Measurements from ENCODE around the gene GPX3.

Gene GPX3

GRCh38 chr5:151005950-151006576 lies 14.3 kb upstream of the GPX3 start:
- no peaks in the 10 kb centered on the region for H3K4me1 Mint-ChIP-seq (ENCODE audit: low read depth)
- H3K9me3 Mint-ChIP-seq: no peaks in the 10 kb centered on the region
- no peak for DNase-seq
- no peaks in the 10 kb centered on the region for H3K27me3 Mint-ChIP-seq
- no peak overlapping the region for H3K4me3 Mint-ChIP-seq
- no peaks in the 10 kb centered on the region for H3K36me3 Mint-ChIP-seq (ENCODE audit: low read depth)
- H3K27ac Mint-ChIP-seq: no peak overlapping the region

DNA sequence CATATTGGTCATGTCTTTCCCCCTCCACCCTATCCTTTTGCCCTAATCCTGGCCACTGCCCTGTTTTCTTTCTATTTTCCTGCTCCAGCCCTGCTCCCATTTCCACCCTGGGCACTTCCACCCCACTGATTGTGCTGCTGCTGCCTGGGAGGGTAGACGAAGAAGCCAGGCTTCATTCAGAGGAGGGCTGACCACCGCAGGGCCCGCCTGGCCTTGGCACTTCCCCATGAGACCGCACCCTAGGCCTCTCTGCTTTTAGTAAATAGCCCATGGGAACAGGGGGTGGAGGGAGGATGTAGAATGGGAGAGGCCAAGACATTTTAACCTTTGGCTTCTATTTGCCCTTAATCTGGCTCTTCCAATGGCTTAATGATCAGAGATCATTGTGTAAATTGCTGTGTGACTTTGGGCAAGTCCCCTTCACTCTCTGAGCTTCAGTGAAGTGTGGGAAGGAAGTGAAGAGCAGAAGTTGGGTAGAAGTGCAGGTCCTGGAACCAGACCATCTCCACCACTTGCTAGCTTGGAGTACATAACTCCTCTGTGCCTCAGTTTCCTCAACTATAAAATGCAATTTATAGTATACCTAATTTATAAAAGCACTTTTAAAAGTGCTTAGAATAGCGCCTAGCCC lies 13.6 kb upstream of the GPX3 start:
- Mint-ChIP-seq H3K4me3 (no peak overlapping the region), H3K36me3 (ENCODE audit: low read depth) (no peaks in the 10 kb centered on the region), H3K27ac (no peak overlapping the region), H3K9me3 (no peaks in the 10 kb centered on the region), H3K27me3 (peaks cover 4% of the 10 kb centered on the region), H3K4me1 (ENCODE audit: low read depth) (no peaks in the 10 kb centered on the region)
- DNase-seq: no peak

GRCh38 chr5:151007430-151008209 lies 12.8 kb upstream of the GPX3 start:
- H3K27ac Mint-ChIP-seq: no peak overlapping the region
- H3K27me3 Mint-ChIP-seq: peaks cover 8% of the 10 kb centered on the region
- H3K4me1 Mint-ChIP-seq (ENCODE audit: low read depth): no peaks in the 10 kb centered on the region
- no peak for DNase-seq
- no peaks in the 10 kb centered on the region for H3K36me3 Mint-ChIP-seq (ENCODE audit: low read depth)
- no peak overlapping the region for H3K4me3 Mint-ChIP-seq
- no peaks in the 10 kb centered on the region for H3K9me3 Mint-ChIP-seq

DNA sequence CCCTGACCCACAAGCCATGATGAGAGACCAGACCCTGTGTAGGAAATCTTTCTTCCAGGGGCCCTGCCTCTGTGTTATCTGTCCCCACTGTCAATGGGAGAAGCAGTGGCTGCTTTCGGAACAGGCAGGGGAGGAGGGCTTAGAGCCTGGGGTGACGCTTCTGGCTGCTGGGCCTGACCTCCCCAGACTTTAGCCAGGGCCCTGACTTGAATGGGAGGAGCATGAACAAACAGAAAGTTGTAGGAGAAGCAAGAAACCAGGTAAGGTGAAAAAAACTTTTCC lies 12.2 kb upstream of the GPX3 start:
- no peaks in the 10 kb centered on the region for H3K36me3 Mint-ChIP-seq (ENCODE audit: low read depth)

GRCh38 chr5:151008906-151009305 lies 11.5 kb upstream of the GPX3 start:
- Mint-ChIP-seq H3K27me3 (peaks cover 10% of the 10 kb centered on the region), H3K36me3 (ENCODE audit: low read depth) (no peaks in the 10 kb centered on the region), H3K9me3 (no peaks in the 10 kb centered on the region), H3K4me1 (ENCODE audit: low read depth) (no peaks in the 10 kb centered on the region), H3K27ac (no peak overlapping the region), H3K4me3 (no peak overlapping the region)
- no peak for DNase-seq

More for the DNA sequence above, 12.2 kb upstream of the GPX3 start:
- peaks cover 10% of the 10 kb centered on the region for H3K27me3 Mint-ChIP-seq
- no peak overlapping the region for H3K4me3 Mint-ChIP-seq
- H3K9me3 Mint-ChIP-seq: no peaks in the 10 kb centered on the region
- DNase-seq: no peak
- no peak overlapping the region for H3K27ac Mint-ChIP-seq
- H3K4me1 Mint-ChIP-seq (ENCODE audit: low read depth): no peaks in the 10 kb centered on the region

- Mint-ChIP-seq H3K9me3 (no peaks in the 10 kb centered on the region), H3K36me3 (ENCODE audit: low read depth) (no peaks in the 10 kb centered on the region), H3K4me1 (ENCODE audit: low read depth) (no peaks in the 10 kb centered on the region), H3K27ac (no peak overlapping the region), H3K4me3 (no peak overlapping the region), H3K27me3 (peaks cover 10% of the 10 kb centered on the region)
- no peak for DNase-seq
These were observed 7.5 kb upstream of the GPX3 start for GRCh38 chr5:151012862-151013261.

GRCh38 chr5:151014680-151015343 lies 5.6 kb upstream of the GPX3 start:
- Mint-ChIP-seq H3K27me3 (peaks cover 10% of the 10 kb centered on the region), H3K9me3 (no peaks in the 10 kb centered on the region), H3K27ac (no peak overlapping the region), H3K4me1 (ENCODE audit: low read depth) (no peaks in the 10 kb centered on the region), H3K4me3 (no peak overlapping the region), H3K36me3 (ENCODE audit: low read depth) (no peaks in the 10 kb centered on the region)
- no peak for DNase-seq

DNA sequence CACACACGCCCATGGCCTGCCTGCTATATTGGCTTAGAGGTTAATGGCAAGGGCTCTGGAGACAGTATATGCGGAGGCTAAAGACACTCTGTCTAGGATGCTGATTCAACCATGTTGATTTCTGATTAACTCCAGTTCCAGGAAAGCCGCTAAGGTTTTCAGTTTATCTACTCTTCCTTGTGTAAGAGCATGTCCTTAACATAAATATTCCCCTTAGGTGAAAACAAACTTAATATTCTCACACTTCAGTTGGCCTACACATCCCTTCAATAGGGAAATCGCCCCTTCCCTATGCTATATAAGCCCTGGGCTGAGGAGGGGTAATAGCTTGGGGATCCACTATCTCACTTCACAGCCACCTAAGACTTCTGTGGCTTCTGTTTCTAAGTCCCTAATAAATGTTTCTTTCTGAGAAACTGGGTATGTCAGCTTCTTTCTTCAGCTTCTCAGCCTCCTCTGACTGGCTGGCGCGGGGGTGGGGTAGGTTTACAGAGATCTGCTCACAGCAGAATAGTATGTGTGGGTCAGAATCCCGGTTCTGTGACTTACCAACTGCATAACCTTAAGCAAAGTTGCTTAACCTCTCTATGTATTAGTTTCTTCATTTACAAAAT lies 4.3 kb upstream of the GPX3 start:
- DNase-seq: no peak
- Mint-ChIP-seq H3K4me1 (ENCODE audit: low read depth) (peaks cover 7% of the 10 kb centered on the region), H3K4me3 (no peak overlapping the region), H3K36me3 (ENCODE audit: low read depth) (no peaks in the 10 kb centered on the region), H3K9me3 (no peaks in the 10 kb centered on the region), H3K27me3 (peaks cover 17% of the 10 kb centered on the region), H3K27ac (no peak overlapping the region)

DNA sequence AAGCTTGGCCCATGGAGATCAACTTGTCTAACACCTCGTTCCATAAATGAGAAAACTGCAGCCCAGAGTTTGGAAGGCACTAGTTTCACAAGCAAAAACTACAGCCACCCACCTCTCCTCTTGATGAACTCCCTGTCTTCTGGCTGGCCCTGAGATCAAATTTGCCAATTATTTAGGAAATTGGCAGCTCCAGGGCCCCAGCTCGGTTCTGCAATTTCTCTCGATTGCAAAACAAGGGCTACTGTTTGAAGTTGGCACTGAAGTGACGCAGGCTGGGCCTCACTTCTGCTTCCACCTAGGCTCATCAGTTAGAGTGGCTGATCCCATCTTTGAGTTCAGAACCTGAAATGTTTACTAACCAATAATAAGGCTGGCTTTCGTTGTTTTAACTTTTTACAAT lies 3.7 kb upstream of the GPX3 start:
- no peak overlapping the region for H3K27ac Mint-ChIP-seq
- H3K9me3 Mint-ChIP-seq: no peaks in the 10 kb centered on the region
- DNase-seq: no peak
- H3K4me1 Mint-ChIP-seq (ENCODE audit: low read depth): peaks cover 10% of the 10 kb centered on the region
- H3K27me3 Mint-ChIP-seq: peaks cover 16% of the 10 kb centered on the region
- H3K4me3 Mint-ChIP-seq: no peak overlapping the region
- H3K36me3 Mint-ChIP-seq (ENCODE audit: low read depth): peaks cover under 1% of the 10 kb centered on the region

GRCh38 chr5:151017897-151018296 lies 2.5 kb upstream of the GPX3 start:
- peaks cover 3% of the 10 kb centered on the region for H3K36me3 Mint-ChIP-seq (ENCODE audit: low read depth)
- peaks cover 14% of the 10 kb centered on the region for H3K4me1 Mint-ChIP-seq (ENCODE audit: low read depth)
- H3K9me3 Mint-ChIP-seq: no peaks in the 10 kb centered on the region
- no peak for DNase-seq
- H3K27ac Mint-ChIP-seq: no peak overlapping the region
- peaks cover 12% of the 10 kb centered on the region for H3K27me3 Mint-ChIP-seq
- H3K4me3 Mint-ChIP-seq: no peak overlapping the region

- H3K4me1 Mint-ChIP-seq (ENCODE audit: low read depth): peaks cover 14% of the 10 kb centered on the region
- no peak overlapping the region for H3K27ac Mint-ChIP-seq
- DNase-seq: no peak
- H3K36me3 Mint-ChIP-seq (ENCODE audit: low read depth): peaks cover 4% of the 10 kb centered on the region
- H3K27me3 Mint-ChIP-seq: peaks cover 12% of the 10 kb centered on the region
- H3K9me3 Mint-ChIP-seq: no peaks in the 10 kb centered on the region
- no peak overlapping the region for H3K4me3 Mint-ChIP-seq
These were observed 1.5 kb upstream of the GPX3 start for GRCh38 chr5:151018846-151019245.

- peaks cover 4% of the 10 kb centered on the region for H3K36me3 Mint-ChIP-seq (ENCODE audit: low read depth)
These were observed 1.1 kb upstream of the GPX3 start for GRCh38 chr5:151019331-151019730.

GRCh38 chr5:151021746-151022145 lies 1.4 kb downstream of the GPX3 start:
- DNase-seq: no peak
- Mint-ChIP-seq H3K9me3 (no peaks in the 10 kb centered on the region), H3K27ac (no peak overlapping the region), H3K4me3 (no peak overlapping the region), H3K27me3 (peaks cover 12% of the 10 kb centered on the region), H3K4me1 (ENCODE audit: low read depth) (peaks cover 14% of the 10 kb centered on the region), H3K36me3 (ENCODE audit: low read depth) (peaks cover 24% of the 10 kb centered on the region)

More at GRCh38 chr5:151019331-151019730, 1.1 kb upstream of the GPX3 start:
- DNase-seq: no peak
- Mint-ChIP-seq H3K27me3 (peaks cover 12% of the 10 kb centered on the region), H3K27ac (no peak overlapping the region), H3K4me1 (ENCODE audit: low read depth) (peaks cover 14% of the 10 kb centered on the region), H3K9me3 (no peaks in the 10 kb centered on the region), H3K4me3 (no peak overlapping the region)

- H3K27ac Mint-ChIP-seq: no peak overlapping the region
- H3K27me3 Mint-ChIP-seq: peaks cover 12% of the 10 kb centered on the region
- no peak overlapping the region for H3K4me3 Mint-ChIP-seq
- peaks cover 32% of the 10 kb centered on the region for H3K36me3 Mint-ChIP-seq (ENCODE audit: low read depth)
- no peaks in the 10 kb centered on the region for H3K9me3 Mint-ChIP-seq
- DNase-seq: no peak
- peaks cover 14% of the 10 kb centered on the region for H3K4me1 Mint-ChIP-seq (ENCODE audit: low read depth)
These were observed 2.2 kb downstream of the GPX3 start for GRCh38 chr5:151022511-151023018.
